GM18868 (cell line): ENCODE data around the gene HSDL2.
"Not testable (repeated sequence)": the region's sequence is repeated elsewhere in the genome, so short reads cannot be mapped to it uniquely, and the experiment has no call there.

Experiments
- ATAC-seq: cut with Tn5 transposase; IDR thresholded peaks from one replicate; pipeline ENCODE4 v1.9.1; 2021; ENCODE audit warnings: mild to moderate bottlenecking, moderate library complexity; ENCODE audit not compliant: unreplicated experiment

The HSDL2 gene

DNA sequence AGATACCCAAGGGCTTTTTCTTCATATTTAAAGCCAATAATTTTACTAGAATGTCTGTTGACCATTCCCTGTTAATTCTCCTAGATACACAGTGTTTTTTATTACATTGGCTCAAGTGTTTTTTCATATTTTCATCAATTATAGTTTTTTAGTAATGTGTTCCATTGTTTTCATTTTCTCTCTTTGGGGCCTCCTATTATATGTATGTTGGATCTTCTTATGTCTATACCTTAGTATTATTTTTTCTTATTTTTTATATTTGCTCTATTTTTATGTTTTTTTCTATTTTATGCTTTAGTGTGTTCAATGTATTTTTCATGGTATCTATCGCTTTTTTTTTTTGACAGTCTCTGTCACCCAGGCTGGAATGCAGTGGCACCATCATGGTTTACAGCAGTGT, 114.2 kb downstream of the HSDL2 start:
- ATAC-seq = no peak

- no peak for ATAC-seq
Observed at GRCh38 chr9:112495614-112496013, 115.7 kb downstream of the HSDL2 start.

- no peak for ATAC-seq
Observed at GRCh38 chr9:112496074-112496722, 116.3 kb downstream of the HSDL2 start.

GRCh38 chr9:112500842-112501241, 120.9 kb downstream of the HSDL2 start:
- ATAC-seq = no peak

GRCh38 chr9:112501287-112501686, 121.4 kb downstream of the HSDL2 start:
- ATAC-seq = no peak

DNA sequence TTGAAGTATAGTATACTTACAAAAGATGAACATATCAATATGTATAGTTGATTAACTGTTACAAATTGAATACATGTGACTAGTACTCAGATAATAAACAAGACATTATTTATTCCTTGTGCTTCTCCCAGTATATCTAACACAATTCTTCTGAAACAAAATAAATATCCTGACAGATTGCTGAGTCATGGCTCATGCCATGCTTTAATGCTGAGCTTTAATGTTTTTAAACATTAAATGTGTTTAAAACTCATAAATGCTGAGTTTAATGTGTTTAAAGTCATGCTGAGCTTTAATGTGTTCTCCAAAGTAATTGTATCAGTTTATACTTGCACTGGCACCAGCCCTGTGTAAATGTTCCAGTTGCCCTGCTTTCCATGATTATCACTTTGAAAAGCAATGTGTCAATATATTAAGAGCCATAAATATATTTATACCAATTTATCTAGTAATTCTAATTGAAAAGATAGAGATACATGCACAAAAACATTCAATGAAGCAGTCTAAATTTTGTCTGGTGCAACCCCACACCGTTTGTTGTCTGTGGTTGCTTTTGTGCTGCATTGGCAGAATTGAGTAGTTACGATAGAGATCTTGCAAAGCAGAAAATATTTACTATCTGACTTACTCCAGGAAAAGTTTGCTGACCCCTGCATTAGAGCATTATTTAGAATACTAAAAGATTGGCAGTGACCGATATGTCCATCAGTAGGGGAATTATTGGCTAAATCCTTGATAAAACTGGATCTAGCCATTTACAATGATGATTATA, 122.5 kb downstream of the HSDL2 start:
- ATAC-seq = no peak

GRCh38 chr9:112503170-112503569, 123.3 kb downstream of the HSDL2 start:
- no peak for ATAC-seq

DNA sequence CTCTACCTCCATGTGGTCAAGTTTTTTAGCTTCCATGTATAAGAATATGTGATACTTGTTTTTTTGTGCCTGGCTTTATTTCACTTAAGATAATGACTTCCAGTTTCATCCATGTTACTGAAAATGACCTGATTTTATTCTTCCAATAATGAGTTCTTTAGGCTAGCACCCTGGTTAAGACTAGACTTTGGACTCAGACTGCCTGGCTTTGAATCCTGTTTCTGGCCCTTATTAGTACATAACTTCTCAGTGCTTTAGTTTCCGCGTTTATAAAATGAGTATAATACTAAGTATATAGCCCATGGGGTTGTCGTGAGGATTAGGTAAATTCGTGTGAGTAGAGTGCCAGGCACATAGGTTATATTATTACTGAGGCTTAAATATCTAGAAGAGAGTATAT, 125.2 kb downstream of the HSDL2 start:
- ATAC-seq = no peak

- no peak for ATAC-seq
Observed at GRCh38 chr9:112505607-112506006, 125.7 kb downstream of the HSDL2 start.

DNA sequence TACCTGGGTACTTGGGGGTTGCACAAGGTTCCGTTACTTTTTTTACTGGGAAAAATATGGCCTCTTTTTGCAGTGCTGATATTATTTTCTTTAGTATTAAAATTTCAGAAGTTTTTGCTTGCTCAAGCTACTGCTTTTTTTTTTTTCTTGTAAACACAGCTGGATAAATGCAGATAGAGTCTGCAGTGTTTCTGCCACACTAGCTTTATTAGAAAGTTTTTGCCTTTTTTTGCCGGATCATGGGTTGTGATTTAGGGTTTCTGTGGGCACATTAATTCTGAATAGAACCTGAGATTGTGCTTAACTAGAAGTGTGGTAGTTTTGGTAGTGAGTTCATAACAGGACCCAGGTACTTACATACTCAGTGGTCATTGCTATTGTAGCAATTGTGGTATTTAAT, 126.7 kb downstream of the HSDL2 start:
- ATAC-seq = no peak

DNA sequence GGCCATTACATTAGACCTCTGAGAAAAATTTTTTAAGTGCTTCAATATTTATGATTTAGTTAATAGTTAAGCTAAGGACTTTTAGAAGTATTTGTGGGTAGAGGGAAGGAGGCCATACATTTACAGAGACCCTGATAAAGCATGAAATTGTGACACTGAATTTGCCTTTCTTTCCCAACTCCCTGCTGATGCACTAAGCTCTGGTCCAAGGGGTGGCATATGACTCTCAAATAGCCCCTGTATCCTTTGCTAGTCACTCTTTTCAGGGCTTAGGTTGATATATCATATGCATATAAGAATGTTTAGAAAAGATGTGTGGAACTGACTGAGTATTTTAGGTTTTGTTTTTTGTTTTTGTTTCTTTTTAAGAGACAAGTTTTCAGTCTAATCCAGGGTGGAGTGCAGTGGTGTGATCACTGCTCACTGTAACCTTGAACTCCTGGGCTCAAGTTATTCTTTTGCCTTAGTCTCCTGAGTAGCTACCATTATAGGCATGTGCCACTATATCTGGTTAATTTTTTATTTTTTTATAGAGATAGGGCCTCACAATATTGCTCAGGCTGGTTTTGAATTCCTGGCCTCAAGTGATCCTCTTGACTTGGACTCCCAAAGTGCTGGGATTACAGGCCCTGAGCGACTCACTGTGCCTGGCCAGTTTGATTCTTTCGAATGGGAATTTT, 127.2 kb downstream of the HSDL2 start:
- no peak for ATAC-seq

DNA sequence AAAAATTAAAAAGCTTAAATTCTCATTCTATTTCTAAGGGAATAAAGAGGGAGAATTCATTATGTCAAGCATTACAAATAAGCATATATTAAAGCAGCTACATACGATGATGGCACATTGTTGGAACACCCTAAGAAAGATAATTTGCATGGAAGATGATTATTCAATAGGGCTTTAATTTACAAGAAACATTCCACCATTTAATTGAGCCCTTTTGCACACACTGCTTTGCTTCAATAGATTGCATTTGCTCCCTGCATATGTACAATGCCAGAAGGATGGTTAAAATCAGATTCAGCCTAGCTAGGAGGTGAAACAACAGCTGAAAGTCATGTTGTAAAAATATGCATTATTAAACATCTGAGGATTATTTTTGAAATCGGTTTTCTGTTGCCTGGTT, 128.5 kb downstream of the HSDL2 start:
- no peak for ATAC-seq

GRCh38 chr9:112512377-112512776, 132.5 kb downstream of the HSDL2 start:
- ATAC-seq = not testable (repeated sequence)

GRCh38 chr9:112516769-112517168, 136.9 kb downstream of the HSDL2 start:
- no peak for ATAC-seq

DNA sequence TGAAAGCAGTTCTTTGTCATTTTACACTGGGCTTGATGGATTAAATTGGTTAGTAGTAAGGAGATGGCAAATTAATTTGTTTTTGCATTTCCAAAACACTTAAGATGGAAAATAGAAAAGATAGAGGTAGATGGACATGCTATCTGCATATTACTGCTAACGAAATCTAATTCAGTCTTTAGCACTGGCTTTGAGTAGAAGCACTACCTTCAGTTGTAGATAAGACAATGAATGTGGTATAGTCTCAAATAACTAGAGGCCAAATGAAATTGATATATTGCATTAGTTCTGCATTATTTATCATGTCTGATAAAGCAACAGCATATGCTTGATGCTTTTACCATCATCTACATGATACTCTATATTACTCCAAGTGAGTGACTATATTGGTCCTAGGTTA, 140.2 kb downstream of the HSDL2 start:
- ATAC-seq = no peak

DNA sequence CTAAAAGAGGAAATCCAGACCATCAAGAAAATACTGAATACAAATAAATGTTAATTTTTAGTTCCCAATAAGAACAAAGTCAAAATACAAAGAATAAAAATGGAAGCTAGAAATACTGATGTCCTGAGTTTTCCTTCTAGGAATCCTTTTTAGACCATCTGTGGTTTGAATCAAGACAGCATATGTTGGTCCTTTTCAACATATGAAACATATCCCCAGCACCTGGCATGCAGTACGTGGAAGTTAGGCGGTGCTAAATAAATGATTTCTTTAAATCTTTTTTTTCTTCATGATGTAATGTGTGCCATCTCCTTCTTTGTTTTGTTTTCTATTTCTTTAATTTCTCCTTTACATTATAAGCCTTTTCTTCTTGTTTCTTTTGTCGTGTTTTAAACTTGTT, 140.7 kb downstream of the HSDL2 start:
- no peak for ATAC-seq
